HPDE6-E6E7 (cell line): ENCODE data around the gene INTS6L.
"Not testable (repeated sequence)": the region's sequence is repeated elsewhere in the genome, so short reads cannot be mapped to it uniquely, and the experiment has no call there.

Experiments used
- DNase-seq: peaks from one replicate; pipeline ENCODE4 v3.0.0; 2011; ENCODE audit warnings: missing footprints; ENCODE audit errors: extremely low spot score

Gene INTS6L

GRCh38 chrX:135605906-135606305 lies 85.4 kb downstream of the INTS6L start:
- DNase-seq = no peak

- DNase-seq = not testable (repeated sequence)
These were observed 104.1 kb downstream of the INTS6L start for GRCh38 chrX:135624408-135625204.

GRCh38 chrX:135625995-135626394 lies 105.5 kb downstream of the INTS6L start:
- no peak for DNase-seq

GRCh38 chrX:135629342-135629741 lies 108.9 kb downstream of the INTS6L start:
- DNase-seq = no peak
